SK-N-SH treated with all-trans-retinoic acid at 6 μM for 48 hours (cell line): ENCODE data around the gene MS4A10.

Experiments used
- ATAC-seq: fragments of 200-7000 bp; cut with Tn5 transposase; 3 replicates; pipeline ENCODE4 v1.9.1; 2020; ENCODE audit warnings: mild to moderate bottlenecking, moderate library complexity
- ARNTL ChIP-seq: fragments of 450-650 bp; formaldehyde crosslinking; IDR thresholded peaks from 2 replicates; pipeline ENCODE4 v1.5.0; 2020; ENCODE audit warnings: low read depth, mild to moderate bottlenecking, moderate library complexity, borderline replicate concordance
- CSDC2 ChIP-seq: fragments of 250-450 bp; sonication (Bioruptor Pico); IDR thresholded peaks from 2 replicates; pipeline ENCODE4 v1.5.0; 2020; ENCODE audit warnings: mild to moderate bottlenecking, moderate library complexity
- CSRNP3 ChIP-seq: fragments of 250-450 bp; sonication (Bioruptor Pico); IDR thresholded peaks from 2 replicates; pipeline ENCODE4 v1.5.1; 2021; ENCODE audit warnings: mild to moderate bottlenecking, moderate library complexity
- ESRRG ChIP-seq: fragments of 250-450 bp; sonication (Bioruptor Pico); IDR thresholded peaks from 2 replicates; pipeline ENCODE4 v1.6.1; 2021; ENCODE audit warnings: mild to moderate bottlenecking
- GLIS3 ChIP-seq: fragments of 250-450 bp; sonication (Bioruptor Pico); IDR thresholded peaks from 2 replicates; pipeline ENCODE4 v1.5.0; 2020; ENCODE audit warnings: mild to moderate bottlenecking, moderate library complexity
- ISL1 ChIP-seq: fragments of 250-450 bp; sonication (Bioruptor Pico); IDR thresholded peaks from 2 replicates; pipeline ENCODE4 v2.1.2; 2022; ENCODE audit warnings: mild to moderate bottlenecking, moderate library complexity
- OSR1 ChIP-seq: fragments of 250-450 bp; sonication (Bioruptor Pico); IDR thresholded peaks from 2 replicates; pipeline ENCODE4 v1.8.0; 2022; ENCODE audit warnings: moderate library complexity, mild to moderate bottlenecking, inconsistent platforms
- PATZ1 ChIP-seq: fragments of 250-450 bp; sonication (Bioruptor Pico); IDR thresholded peaks from 2 replicates; pipeline ENCODE4 v1.8.0; 2020; ENCODE audit warnings: mild to moderate bottlenecking, moderate library complexity, borderline replicate concordance
- PPARA ChIP-seq: fragments of 250-450 bp; sonication (Bioruptor Pico); IDR thresholded peaks from 2 replicates; pipeline ENCODE4 v1.5.0; 2020; ENCODE audit warnings: mild to moderate bottlenecking, borderline replicate concordance
- RARB ChIP-seq: fragments of 250-450 bp; sonication (Bioruptor Pico); IDR thresholded peaks from 2 replicates; pipeline ENCODE4 v1.8.0; 2021; ENCODE audit warnings: mild to moderate bottlenecking, moderate library complexity
- SNAI2 ChIP-seq: fragments of 250-450 bp; sonication (Bioruptor Pico); IDR thresholded peaks from 2 replicates; pipeline ENCODE4 v1.5.0; 2020; ENCODE audit warnings: mild to moderate bottlenecking, moderate library complexity
- TCF4 ChIP-seq: fragments of 250-450 bp; sonication (Bioruptor Pico); IDR thresholded peaks from 2 replicates; pipeline ENCODE4 v1.8.0; 2021; ENCODE audit warnings: mild to moderate bottlenecking, moderate library complexity, borderline replicate concordance
- TOX ChIP-seq: fragments of 250-450 bp; sonication (Bioruptor Pico); IDR thresholded peaks from 2 replicates; pipeline ENCODE4 v1.8.0; 2021; ENCODE audit warnings: mild to moderate bottlenecking, moderate library complexity, borderline replicate concordance
- ZC3H10 ChIP-seq: fragments of 250-450 bp; sonication (Bioruptor Pico); IDR thresholded peaks from 2 replicates; pipeline ENCODE4 v1.5.1; 2021; ENCODE audit warnings: mild to moderate bottlenecking, moderate library complexity
- ZFP3 ChIP-seq: fragments of 250-450 bp; sonication (Bioruptor Pico); IDR thresholded peaks from 2 replicates; pipeline ENCODE4 v1.5.0; 2020; ENCODE audit warnings: mild to moderate bottlenecking, moderate library complexity
- ZFP30 ChIP-seq: fragments of 450-650 bp; formaldehyde crosslinking; IDR thresholded peaks from 2 replicates; pipeline ENCODE4 v1.5.0; 2022; ENCODE audit warnings: mild to moderate bottlenecking, moderate library complexity
- ZNF565 ChIP-seq: fragments of 450-650 bp; formaldehyde crosslinking; conservative IDR thresholded peaks from 2 replicates; pipeline ENCODE4 v1.5.0; 2020; ENCODE audit warnings: low read depth, mild to moderate bottlenecking, moderate library complexity
- ZNF70 ChIP-seq: fragments of 450-650 bp; formaldehyde crosslinking; IDR thresholded peaks from 2 replicates; pipeline ENCODE4 v1.5.0; 2020; ENCODE audit warnings: mild to moderate bottlenecking, moderate library complexity
- ZNF8 ChIP-seq: fragments of 450-650 bp; formaldehyde crosslinking; IDR thresholded peaks from 2 replicates; pipeline ENCODE4 v1.5.0; 2020; ENCODE audit warnings: mild to moderate bottlenecking, moderate library complexity
- TF ChIP-seq, protein P1 (sequence below): fragments of 250-450 bp; sonication (Bioruptor Pico); IDR thresholded peaks from 2 replicates; pipeline ENCODE4 v1.5.0; 2020; ENCODE audit warnings: mild to moderate bottlenecking, moderate library complexity
- TF ChIP-seq, protein P2 (sequence below): fragments of 250-450 bp; sonication (Bioruptor Pico); IDR thresholded peaks from 2 replicates; pipeline ENCODE4 v1.5.1; 2020; ENCODE audit warnings: low read depth, mild to moderate bottlenecking, moderate library complexity

MS4A10 gene

DNA sequence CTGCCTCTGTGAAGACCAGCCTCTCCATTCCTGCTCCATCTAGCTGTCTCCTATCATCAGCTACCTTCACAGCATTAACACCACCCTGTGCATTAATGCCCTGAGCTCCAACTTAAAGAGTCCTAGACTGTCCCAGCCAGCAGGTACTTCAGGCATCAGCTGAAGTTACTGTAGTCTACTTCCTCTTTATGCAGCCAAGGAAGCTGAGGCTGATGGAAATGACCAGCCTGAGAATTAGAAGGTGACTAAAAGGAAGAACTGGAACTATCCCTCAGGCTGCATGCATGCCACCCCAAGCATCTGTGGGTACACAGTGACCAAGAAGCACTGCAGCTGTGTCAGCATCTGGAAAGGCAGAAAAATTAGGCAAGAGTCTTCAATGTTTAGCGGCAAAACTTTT lies 28.2 kb downstream of the MS4A10 start:
- no peak for ATAC-seq
- TF ChIP-seq, protein P1, sequence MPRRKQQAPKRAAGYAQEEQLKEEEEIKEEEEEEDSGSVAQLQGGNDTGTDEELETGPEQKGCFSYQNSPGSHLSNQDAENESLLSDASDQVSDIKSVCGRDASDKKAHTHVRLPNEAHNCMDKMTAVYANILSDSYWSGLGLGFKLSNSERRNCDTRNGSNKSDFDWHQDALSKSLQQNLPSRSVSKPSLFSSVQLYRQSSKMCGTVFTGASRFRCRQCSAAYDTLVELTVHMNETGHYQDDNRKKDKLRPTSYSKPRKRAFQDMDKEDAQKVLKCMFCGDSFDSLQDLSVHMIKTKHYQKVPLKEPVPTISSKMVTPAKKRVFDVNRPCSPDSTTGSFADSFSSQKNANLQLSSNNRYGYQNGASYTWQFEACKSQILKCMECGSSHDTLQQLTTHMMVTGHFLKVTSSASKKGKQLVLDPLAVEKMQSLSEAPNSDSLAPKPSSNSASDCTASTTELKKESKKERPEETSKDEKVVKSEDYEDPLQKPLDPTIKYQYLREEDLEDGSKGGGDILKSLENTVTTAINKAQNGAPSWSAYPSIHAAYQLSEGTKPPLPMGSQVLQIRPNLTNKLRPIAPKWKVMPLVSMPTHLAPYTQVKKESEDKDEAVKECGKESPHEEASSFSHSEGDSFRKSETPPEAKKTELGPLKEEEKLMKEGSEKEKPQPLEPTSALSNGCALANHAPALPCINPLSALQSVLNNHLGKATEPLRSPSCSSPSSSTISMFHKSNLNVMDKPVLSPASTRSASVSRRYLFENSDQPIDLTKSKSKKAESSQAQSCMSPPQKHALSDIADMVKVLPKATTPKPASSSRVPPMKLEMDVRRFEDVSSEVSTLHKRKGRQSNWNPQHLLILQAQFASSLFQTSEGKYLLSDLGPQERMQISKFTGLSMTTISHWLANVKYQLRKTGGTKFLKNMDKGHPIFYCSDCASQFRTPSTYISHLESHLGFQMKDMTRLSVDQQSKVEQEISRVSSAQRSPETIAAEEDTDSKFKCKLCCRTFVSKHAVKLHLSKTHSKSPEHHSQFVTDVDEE: no peak
- TF ChIP-seq ZNF8 (CRISPR knock-in tag) (no peak), ZC3H10 (CRISPR knock-in tag) (no peak), TCF4 (CRISPR knock-in tag) (no peak), CSRNP3 (no peak), CSDC2 (no peak), TOX (CRISPR knock-in tag) (no peak), GLIS3 (CRISPR knock-in tag) (no peak), ARNTL (no peak), ZNF70 (CRISPR knock-in tag) (no peak), ESRRG (no peak), PPARA (CRISPR knock-in tag) (no peak), SNAI2 (no peak), ZFP30 (no peak), ZFP3 (CRISPR knock-in tag) (no peak)
- TF ChIP-seq, protein P2, sequence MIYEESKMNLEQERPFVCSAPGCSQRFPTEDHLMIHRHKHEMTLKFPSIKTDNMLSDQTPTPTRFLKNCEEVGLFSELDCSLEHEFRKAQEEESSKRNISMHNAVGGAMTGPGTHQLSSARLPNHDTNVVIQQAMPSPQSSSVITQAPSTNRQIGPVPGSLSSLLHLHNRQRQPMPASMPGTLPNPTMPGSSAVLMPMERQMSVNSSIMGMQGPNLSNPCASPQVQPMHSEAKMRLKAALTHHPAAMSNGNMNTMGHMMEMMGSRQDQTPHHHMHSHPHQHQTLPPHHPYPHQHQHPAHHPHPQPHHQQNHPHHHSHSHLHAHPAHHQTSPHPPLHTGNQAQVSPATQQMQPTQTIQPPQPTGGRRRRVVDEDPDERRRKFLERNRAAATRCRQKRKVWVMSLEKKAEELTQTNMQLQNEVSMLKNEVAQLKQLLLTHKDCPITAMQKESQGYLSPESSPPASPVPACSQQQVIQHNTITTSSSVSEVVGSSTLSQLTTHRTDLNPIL (CRISPR knock-in tag): no peak

DNA sequence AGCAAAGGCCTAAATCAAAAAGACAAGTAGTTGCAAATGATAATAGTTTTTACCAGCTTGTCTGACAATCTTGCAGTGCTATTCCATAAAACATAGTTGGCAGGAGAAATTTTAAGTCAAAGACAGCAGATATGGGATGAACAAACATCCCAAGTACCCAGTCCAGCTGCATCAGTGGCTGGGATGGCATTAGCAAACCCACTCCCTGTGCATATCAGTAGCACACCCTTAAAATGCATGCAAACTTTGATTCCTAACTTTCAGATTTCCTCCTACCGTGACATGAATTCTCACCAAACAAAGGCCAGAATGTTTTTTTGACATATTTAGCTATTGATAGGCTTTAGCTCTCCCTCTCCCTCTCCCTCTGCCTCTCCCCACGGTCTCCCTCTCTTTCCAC lies 29.0 kb downstream of the MS4A10 start:
- ATAC-seq: no peak
- TF ChIP-seq, protein P2 (CRISPR knock-in tag): no peak
- TF ChIP-seq ARNTL: no peak
- TF ChIP-seq ISL1 (CRISPR knock-in tag): no peak
- no peak for TF ChIP-seq OSR1 (CRISPR knock-in tag)
- no peak for TF ChIP-seq ZC3H10 (CRISPR knock-in tag)
- TF ChIP-seq ZNF565 (CRISPR knock-in tag): no peak
- no peak for TF ChIP-seq RARB (CRISPR knock-in tag)
- TF ChIP-seq, protein P1: no peak
- no peak for TF ChIP-seq ESRRG
- no peak for TF ChIP-seq PATZ1 (CRISPR knock-in tag)
- no peak for TF ChIP-seq TCF4 (CRISPR knock-in tag)
- TF ChIP-seq TOX (CRISPR knock-in tag): no peak
- no peak for TF ChIP-seq ZNF70 (CRISPR knock-in tag)
- TF ChIP-seq SNAI2: no peak
- TF ChIP-seq GLIS3 (CRISPR knock-in tag): no peak
- no peak for TF ChIP-seq PPARA (CRISPR knock-in tag)
